Type B pancreatic cell (in vitro differentiated cells): ENCODE results near the gene COA8. TPM values are rescaled to one million over a fixed set of nuclear protein-coding genes. Genes with fewer than 3 reads are reported as not detected.

Source experiments
- DNase-seq: peaks from one replicate; pipeline ENCODE4 v3.0.0; 2021; ENCODE audit warnings: mixed read lengths; ENCODE audit not compliant: unreplicated experiment; ENCODE audit errors: extremely low spot score
- H3K27ac Mint-ChIP-seq: 2 replicates; pipeline ENCODE4 v1.8.0; 2021; ENCODE audit warnings: mild to moderate bottlenecking, mixed read lengths
- H3K27me3 Mint-ChIP-seq: 2 replicates; pipeline ENCODE4 v1.8.0; 2021; ENCODE audit warnings: mixed read lengths
- H3K36me3 Mint-ChIP-seq: 2 replicates; pipeline ENCODE4 v1.8.0; 2021; ENCODE audit warnings: mixed read lengths
- H3K4me1 Mint-ChIP-seq: one replicate; pipeline ENCODE4 v1.8.0; 2021; ENCODE audit warnings: mixed read lengths; ENCODE audit not compliant: unreplicated experiment
- H3K4me3 Mint-ChIP-seq: 2 replicates; pipeline ENCODE4 v1.8.0; 2021; ENCODE audit warnings: mild to moderate bottlenecking, mixed read lengths
- H3K9me3 Mint-ChIP-seq: 2 replicates; pipeline ENCODE4 v1.8.0; 2021; ENCODE audit warnings: mixed read lengths
- total RNA-seq: library from RNA; stranded (reverse); gene quantifications from 2 replicates; pipeline ENCODE4 v1.2.1, GENCODE V29; 2021; ENCODE audit warnings: low replicate concordance
- TF ChIP-seq, protein P1 (sequence below): fragments of 200-600 bp; sonication (generic); conservative IDR thresholded peaks from 2 replicates; pipeline ENCODE4 v1.5.0; 2021; ENCODE audit warnings: antibody characterized with exemption, mild to moderate bottlenecking

COA8 gene
- total RNA-seq, 1 donor from 2014 or later = 42.5 TPM

DNA sequence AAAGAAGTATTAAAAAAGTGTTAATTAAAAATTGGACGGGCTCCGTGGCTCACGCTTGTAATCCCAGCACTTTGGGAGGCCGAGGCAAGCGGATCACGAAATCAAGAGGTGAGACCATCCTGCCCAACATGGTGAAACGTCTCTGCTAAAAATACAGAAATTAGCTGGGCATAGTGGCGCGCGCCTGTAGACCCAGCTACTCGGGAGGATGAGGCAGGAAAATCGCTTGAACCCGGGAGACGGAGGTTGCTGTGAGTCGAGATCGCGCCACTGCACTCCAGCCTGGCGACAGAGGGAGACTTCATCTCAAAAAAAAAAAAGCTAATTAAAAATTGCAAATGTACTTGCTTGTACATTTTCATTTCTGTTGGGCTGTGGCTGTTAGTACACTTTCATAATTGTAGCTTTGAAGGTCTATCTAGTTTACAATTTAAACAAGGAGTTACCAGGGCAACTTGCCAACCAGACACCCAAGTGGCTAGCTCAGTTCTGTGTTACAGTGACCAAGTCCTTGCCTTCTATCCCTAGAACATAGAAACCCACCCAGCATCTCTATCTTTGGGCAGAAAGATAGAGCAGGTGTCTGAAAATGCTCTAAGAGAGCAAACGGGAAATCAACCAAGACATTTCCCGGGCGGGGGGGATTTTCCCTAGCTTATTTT is 1.2 kb downstream of the COA8 start:
- Mint-ChIP-seq H3K27ac (peak overlapping the region; percentile 90), H3K27me3 (no peaks in the 10 kb centered on the region), H3K4me3 (peak overlapping the region; percentile 95), H3K36me3 (peaks cover 4% of the 10 kb centered on the region), H3K9me3 (no peaks in the 10 kb centered on the region), H3K4me1 (peaks cover 30% of the 10 kb centered on the region)
- TF ChIP-seq, protein P1, sequence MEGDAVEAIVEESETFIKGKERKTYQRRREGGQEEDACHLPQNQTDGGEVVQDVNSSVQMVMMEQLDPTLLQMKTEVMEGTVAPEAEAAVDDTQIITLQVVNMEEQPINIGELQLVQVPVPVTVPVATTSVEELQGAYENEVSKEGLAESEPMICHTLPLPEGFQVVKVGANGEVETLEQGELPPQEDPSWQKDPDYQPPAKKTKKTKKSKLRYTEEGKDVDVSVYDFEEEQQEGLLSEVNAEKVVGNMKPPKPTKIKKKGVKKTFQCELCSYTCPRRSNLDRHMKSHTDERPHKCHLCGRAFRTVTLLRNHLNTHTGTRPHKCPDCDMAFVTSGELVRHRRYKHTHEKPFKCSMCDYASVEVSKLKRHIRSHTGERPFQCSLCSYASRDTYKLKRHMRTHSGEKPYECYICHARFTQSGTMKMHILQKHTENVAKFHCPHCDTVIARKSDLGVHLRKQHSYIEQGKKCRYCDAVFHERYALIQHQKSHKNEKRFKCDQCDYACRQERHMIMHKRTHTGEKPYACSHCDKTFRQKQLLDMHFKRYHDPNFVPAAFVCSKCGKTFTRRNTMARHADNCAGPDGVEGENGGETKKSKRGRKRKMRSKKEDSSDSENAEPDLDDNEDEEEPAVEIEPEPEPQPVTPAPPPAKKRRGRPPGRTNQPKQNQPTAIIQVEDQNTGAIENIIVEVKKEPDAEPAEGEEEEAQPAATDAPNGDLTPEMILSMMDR = no peak
- no peak for DNase-seq

- Mint-ChIP-seq H3K36me3 (no peaks in the 10 kb centered on the region), H3K4me1 (peaks cover 14% of the 10 kb centered on the region), H3K4me3 (peak overlapping the region; percentile 13), H3K27me3 (no peaks in the 10 kb centered on the region), H3K9me3 (no peaks in the 10 kb centered on the region), H3K27ac (peak overlapping the region; percentile 4)
- TF ChIP-seq, protein P1 = no peak
- DNase-seq = no peak
These were observed 6.2 kb downstream of the COA8 start for GRCh38 chr14:103568952-103569351.

GRCh38 chr14:103569408-103569807 is 6.6 kb downstream of the COA8 start:
- TF ChIP-seq, protein P1 = no peak
- Mint-ChIP-seq H3K9me3 (no peaks in the 10 kb centered on the region), H3K4me3 (peak overlapping the region; percentile 13), H3K4me1 (peaks cover 11% of the 10 kb centered on the region), H3K36me3 (no peaks in the 10 kb centered on the region), H3K27ac (peak overlapping the region; percentile 4), H3K27me3 (no peaks in the 10 kb centered on the region)
- DNase-seq = no peak

DNA sequence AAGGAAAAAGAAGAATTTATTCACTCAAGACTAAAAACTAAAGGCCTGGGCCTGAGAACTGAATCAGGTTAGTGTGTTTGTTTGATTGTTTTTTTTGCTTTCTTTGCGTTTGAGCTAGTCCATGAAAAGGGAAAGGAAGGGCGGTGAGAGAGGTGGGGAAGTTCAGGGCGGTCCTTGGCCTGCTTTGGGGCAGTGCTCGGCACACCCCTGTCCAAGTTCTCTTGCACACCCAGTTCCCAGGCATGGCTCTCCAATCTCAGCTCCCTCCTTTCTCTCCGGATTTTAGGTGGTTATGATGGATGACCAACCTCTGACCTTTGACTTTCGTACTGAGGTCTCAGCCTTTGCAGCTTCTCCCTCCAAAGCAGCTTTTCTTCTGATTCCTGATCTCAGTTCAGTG is 11.3 kb downstream of the COA8 start:
- no peak overlapping the region for H3K27ac Mint-ChIP-seq
- TF ChIP-seq, protein P1 = no peak
- H3K27me3 Mint-ChIP-seq = no peaks in the 10 kb centered on the region
- H3K4me3 Mint-ChIP-seq = no peak overlapping the region
- DNase-seq = no peak
- H3K9me3 Mint-ChIP-seq = no peaks in the 10 kb centered on the region
- H3K4me1 Mint-ChIP-seq = peaks cover 23% of the 10 kb centered on the region
- H3K36me3 Mint-ChIP-seq = peaks cover 9% of the 10 kb centered on the region

- no peaks in the 10 kb centered on the region for H3K9me3 Mint-ChIP-seq
- TF ChIP-seq, protein P1 = no peak
- peaks cover 9% of the 10 kb centered on the region for H3K36me3 Mint-ChIP-seq
- H3K27ac Mint-ChIP-seq = peak overlapping the region; percentile 31
- DNase-seq = no peak
- peaks cover 18% of the 10 kb centered on the region for H3K4me1 Mint-ChIP-seq
- no peaks in the 10 kb centered on the region for H3K27me3 Mint-ChIP-seq
- H3K4me3 Mint-ChIP-seq = no peak overlapping the region
These were observed 12.0 kb downstream of the COA8 start for GRCh38 chr14:103574707-103575285.
